HepG2 (cell line): ENCODE results near the gene TBCB. TPM values are rescaled to one million over a fixed set of nuclear protein-coding genes. Genes with fewer than 3 reads are reported as not detected.

ENCODE experiments used
- ARNT ChIP-seq: fragments of 450-650 bp; IDR thresholded peaks from 2 replicates; pipeline ENCODE4 v1.6.1; 2017
- ARNT2 ChIP-seq: sonication (generic); formaldehyde crosslinking; IDR thresholded peaks from 2 replicates; pipeline ENCODE4 v1.8.0; 2022; ENCODE audit warnings: mild to moderate bottlenecking, low read depth, missing genetic modification reagents, moderate library complexity
- CREB1 ChIP-seq, 2 experiments: fragments of 450-650 bp in 1 of 2; IDR thresholded peaks; 2 replicates each; pipeline ENCODE4 v1.6.1; 2016 to 2017; ENCODE audit warnings: control low read depth in 1 of 2, mild to moderate bottlenecking in 1 of 2, missing compliant biosample characterization in 1 of 2, missing genetic modification characterization in 1 of 2
- GATAD1 ChIP-seq: IDR thresholded peaks from 2 replicates; pipeline ENCODE4 v1.6.1; 2016; ENCODE audit warnings: missing genetic modification reagents, missing compliant biosample characterization
- MAZ ChIP-seq, 2 experiments: sonication (generic) in 1 of 2; formaldehyde crosslinking in 1 of 2; IDR thresholded peaks; 2 replicates each; pipeline versions ENCODE4 v1.5.0 to v1.6.1; 2012 to 2020; ENCODE audit warnings: low read depth in 2 of 2, mild to moderate bottlenecking in 2 of 2, borderline replicate concordance in 1 of 2, improper control_type of control experiment in 1 of 2, low read length in 1 of 2, missing genetic modification reagents in 1 of 2, moderate library complexity in 1 of 2
- SP5 ChIP-seq: IDR thresholded peaks from 2 replicates; pipeline ENCODE4 v1.6.1; 2016; ENCODE audit warnings: low read depth, borderline replicate concordance
- TCF7L2 ChIP-seq: IDR thresholded peaks from 2 replicates; pipeline ENCODE4 v1.6.1; 2011; ENCODE audit warnings: mild to moderate bottlenecking, low read depth, low read length, moderate library complexity
- WIZ ChIP-seq: sonication (generic); formaldehyde crosslinking; IDR thresholded peaks from 2 replicates; pipeline ENCODE4 v1.5.1; 2020; ENCODE audit warnings: mild to moderate bottlenecking, missing genetic modification reagents
- YEATS2 ChIP-seq: sonication (generic); formaldehyde crosslinking; IDR thresholded peaks from 2 replicates; pipeline ENCODE4 v1.4.0; 2020; ENCODE audit warnings: missing genetic modification reagents, borderline replicate concordance
- ZNF274 ChIP-seq: sonication (generic); formaldehyde crosslinking; IDR thresholded peaks from 2 replicates; pipeline ENCODE4 v1.5.1; 2020; ENCODE audit warnings: mild to moderate bottlenecking, missing genetic modification reagents
- ZNF562 ChIP-seq: sonication (generic); formaldehyde crosslinking; IDR thresholded peaks from 2 replicates; pipeline ENCODE4 v1.8.0; 2022; ENCODE audit warnings: missing genetic modification reagents, borderline replicate concordance
- ZNF75D ChIP-seq: sonication (generic); formaldehyde crosslinking; IDR thresholded peaks from 2 replicates; pipeline ENCODE4 v1.8.1; 2023; ENCODE audit warnings: missing genetic modification reagents, mild to moderate bottlenecking, borderline replicate concordance
- polyA plus RNA-seq, 8 experiments: library from polyadenylated mRNA; depleted of rRNA in 3 of 8; stranded (reverse) in 7 of 8; unstranded in 1 of 8; fragments of >200 nt; fragmentation: Illumina TruSeq in 4 of 8; extraction: Trizol in 4 of 8; gene quantifications; 2 replicates each; pipeline versions ENCODE4 v1.2.1 to v1.2.3, GENCODE V29; 2011 to 2016; ENCODE audit warnings: low read depth in 4 of 8, missing spikeins in 1 of 8, mixed read lengths in 1 of 8; ENCODE audit not compliant: insufficient read depth in 1 of 8
- total RNA-seq, 5 experiments: library from RNA; depleted of rRNA; stranded (reverse); fragments of >200 nt; fragmentation: Illumina TruSeq; extraction: Trizol; gene quantifications; 2 replicates each; pipeline ENCODE4 v1.2.3, GENCODE V29; 2016; ENCODE audit warnings: low read depth in 1 of 5
- TF ChIP-seq, protein P1 (sequence below): sonication (generic); formaldehyde crosslinking; IDR thresholded peaks from 2 replicates; pipeline ENCODE4 v1.4.0; 2020; ENCODE audit warnings: missing genetic modification reagents
- TF ChIP-seq, protein P2 (sequence below): sonication (generic); formaldehyde crosslinking; IDR thresholded peaks from 2 replicates; pipeline ENCODE4 v1.5.0; 2020; ENCODE audit warnings: mild to moderate bottlenecking, missing genetic modification reagents
- TF ChIP-seq, protein P3 (sequence below): sonication (generic); formaldehyde crosslinking; IDR thresholded peaks from 2 replicates; pipeline ENCODE4 v1.4.0; 2020; ENCODE audit warnings: missing genetic modification reagents, mild to moderate bottlenecking, borderline replicate concordance
- TF ChIP-seq, protein P4 (sequence below): sonication (generic); formaldehyde crosslinking; IDR thresholded peaks from 2 replicates; pipeline ENCODE4 v1.4.0; 2020; ENCODE audit warnings: mild to moderate bottlenecking, missing genetic modification reagents

The TBCB gene
- total and polyA plus RNA-seq, 2 of the 13 experiments (the other 11 are each of a cell fraction or from before 2014, with no cell fraction given), result 271 to 276 TPM

DNA sequence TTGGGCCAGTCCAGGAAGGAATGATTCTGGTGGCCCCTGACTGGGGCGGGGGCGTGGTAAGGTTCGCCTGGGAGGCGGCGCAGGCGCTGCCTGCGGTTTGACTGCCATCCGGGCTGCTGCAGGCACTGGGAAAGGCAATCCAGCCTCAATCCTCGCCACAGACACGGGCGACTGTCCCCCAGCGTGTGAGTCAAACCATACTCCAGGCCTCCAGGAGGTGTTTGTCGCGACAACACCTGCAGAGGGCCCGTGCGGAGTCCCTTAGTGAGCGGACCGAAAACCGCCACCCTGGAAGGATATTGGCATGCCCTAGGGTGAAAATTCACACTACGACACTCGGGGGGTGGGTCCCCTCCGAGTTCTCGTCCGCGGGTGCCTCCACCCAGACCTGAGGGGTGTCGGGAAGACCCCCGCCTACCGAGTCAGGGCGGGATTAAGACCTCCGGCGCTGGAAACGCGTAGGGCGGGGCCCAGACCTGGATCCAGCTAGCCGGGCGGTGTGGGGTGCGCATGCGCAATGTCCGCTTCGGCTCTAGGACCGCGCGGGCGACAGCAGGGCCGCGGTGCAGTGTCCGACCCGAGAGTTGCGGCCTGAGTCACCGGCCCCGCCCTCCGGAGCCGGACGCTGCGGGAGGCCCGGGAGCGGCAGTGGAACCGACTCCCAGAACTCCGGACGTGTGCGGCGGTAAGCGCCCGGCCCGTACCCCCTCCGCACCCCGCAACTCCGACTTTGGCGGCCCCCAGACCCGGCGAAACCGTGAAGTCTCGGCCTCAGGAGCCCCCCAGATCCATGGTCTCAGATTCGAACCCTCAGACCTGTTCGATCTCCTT lies 24.4 kb downstream of the TBCB start, which contains the start of gene CAPNS1 (continued):
- TF ChIP-seq, protein P1, sequence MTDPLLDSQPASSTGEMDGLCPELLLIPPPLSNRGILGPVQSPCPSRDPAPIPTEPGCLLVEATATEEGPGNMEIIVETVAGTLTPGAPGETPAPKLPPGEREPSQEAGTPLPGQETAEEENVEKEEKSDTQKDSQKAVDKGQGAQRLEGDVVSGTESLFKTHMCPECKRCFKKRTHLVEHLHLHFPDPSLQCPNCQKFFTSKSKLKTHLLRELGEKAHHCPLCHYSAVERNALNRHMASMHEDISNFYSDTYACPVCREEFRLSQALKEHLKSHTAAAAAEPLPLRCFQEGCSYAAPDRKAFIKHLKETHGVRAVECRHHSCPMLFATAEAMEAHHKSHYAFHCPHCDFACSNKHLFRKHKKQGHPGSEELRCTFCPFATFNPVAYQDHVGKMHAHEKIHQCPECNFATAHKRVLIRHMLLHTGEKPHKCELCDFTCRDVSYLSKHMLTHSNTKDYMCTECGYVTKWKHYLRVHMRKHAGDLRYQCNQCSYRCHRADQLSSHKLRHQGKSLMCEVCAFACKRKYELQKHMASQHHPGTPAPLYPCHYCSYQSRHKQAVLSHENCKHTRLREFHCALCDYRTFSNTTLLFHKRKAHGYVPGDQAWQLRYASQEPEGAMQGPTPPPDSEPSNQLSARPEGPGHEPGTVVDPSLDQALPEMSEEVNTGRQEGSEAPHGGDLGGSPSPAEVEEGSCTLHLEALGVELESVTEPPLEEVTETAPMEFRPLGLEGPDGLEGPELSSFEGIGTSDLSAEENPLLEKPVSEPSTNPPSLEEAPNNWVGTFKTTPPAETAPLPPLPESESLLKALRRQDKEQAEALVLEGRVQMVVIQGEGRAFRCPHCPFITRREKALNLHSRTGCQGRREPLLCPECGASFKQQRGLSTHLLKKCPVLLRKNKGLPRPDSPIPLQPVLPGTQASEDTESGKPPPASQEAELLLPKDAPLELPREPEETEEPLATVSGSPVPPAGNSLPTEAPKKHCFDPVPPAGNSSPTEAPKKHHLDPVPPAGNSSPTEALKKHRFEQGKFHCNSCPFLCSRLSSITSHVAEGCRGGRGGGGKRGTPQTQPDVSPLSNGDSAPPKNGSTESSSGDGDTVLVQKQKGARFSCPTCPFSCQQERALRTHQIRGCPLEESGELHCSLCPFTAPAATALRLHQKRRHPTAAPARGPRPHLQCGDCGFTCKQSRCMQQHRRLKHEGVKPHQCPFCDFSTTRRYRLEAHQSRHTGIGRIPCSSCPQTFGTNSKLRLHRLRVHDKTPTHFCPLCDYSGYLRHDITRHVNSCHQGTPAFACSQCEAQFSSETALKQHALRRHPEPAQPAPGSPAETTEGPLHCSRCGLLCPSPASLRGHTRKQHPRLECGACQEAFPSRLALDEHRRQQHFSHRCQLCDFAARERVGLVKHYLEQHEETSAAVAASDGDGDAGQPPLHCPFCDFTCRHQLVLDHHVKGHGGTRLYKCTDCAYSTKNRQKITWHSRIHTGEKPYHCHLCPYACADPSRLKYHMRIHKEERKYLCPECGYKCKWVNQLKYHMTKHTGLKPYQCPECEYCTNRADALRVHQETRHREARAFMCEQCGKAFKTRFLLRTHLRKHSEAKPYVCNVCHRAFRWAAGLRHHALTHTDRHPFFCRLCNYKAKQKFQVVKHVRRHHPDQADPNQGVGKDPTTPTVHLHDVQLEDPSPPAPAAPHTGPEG (CRISPR knock-in tag), result 0 out of 2 replicates have a peak, but pooled peaks have one; percentile 44
- TF ChIP-seq YEATS2 (CRISPR knock-in tag), result peak; percentile 83
- no peak for TF ChIP-seq ARNT
- no peak for TF ChIP-seq WIZ
- TF ChIP-seq ZNF274 (CRISPR knock-in tag), result peak; percentile 47; the same call in 1 of the 2 replicates
- TF ChIP-seq, protein P2, sequence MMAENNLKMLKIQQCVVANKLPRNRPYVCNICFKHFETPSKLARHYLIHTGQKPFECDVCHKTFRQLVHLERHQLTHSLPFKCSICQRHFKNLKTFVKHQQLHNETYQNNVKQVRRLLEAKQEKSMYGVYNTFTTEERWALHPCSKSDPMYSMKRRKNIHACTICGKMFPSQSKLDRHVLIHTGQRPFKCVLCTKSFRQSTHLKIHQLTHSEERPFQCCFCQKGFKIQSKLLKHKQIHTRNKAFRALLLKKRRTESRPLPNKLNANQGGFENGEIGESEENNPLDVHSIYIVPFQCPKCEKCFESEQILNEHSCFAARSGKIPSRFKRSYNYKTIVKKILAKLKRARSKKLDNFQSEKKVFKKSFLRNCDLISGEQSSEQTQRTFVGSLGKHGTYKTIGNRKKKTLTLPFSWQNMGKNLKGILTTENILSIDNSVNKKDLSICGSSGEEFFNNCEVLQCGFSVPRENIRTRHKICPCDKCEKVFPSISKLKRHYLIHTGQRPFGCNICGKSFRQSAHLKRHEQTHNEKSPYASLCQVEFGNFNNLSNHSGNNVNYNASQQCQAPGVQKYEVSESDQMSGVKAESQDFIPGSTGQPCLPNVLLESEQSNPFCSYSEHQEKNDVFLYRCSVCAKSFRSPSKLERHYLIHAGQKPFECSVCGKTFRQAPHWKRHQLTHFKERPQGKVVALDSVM (CRISPR knock-in tag), result peak; percentile 88
- TF ChIP-seq GATAD1, result peak; percentile 78
- TF ChIP-seq MAZ (IDR thresholded peaks at IDR 0.05; ENCODE audit: borderline replicate concordance, low read depth, low read length), result peak; percentile 48; the same call in 1 of the 2 replicates
- TF ChIP-seq MAZ (CRISPR knock-in tag; IDR thresholded peaks at IDR 0.05; ENCODE audit: low read depth), result peak; percentile 92
- peak; percentile 80 for TF ChIP-seq SP5 (CRISPR knock-in tag)
- TF ChIP-seq ARNT2 (CRISPR knock-in tag), result peak; percentile 80; the same call in 1 of the 2 replicates
- no peak for TF ChIP-seq ZNF75D
- TF ChIP-seq CREB1 (IDR thresholded peaks at IDR 0.05), result peak; percentile 58
- 0 out of 2 replicates have a peak, but pooled peaks have one; percentile 40 for TF ChIP-seq CREB1 (CRISPR knock-in tag; IDR thresholded peaks at IDR 0.05)
- TF ChIP-seq ZNF562 (CRISPR knock-in tag), result no peak
- TF ChIP-seq, protein P3, sequence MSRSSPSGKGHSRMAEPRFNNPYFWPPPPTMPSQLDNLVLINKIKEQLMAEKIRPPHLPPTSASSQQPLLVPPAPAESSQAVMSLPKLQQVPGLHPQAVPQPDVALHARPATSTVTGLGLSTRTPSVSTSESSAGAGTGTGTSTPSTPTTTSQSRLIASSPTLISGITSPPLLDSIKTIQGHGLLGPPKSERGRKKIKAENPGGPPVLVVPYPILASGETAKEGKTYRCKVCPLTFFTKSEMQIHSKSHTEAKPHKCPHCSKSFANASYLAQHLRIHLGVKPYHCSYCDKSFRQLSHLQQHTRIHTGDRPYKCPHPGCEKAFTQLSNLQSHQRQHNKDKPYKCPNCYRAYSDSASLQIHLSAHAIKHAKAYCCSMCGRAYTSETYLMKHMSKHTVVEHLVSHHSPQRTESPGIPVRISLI (CRISPR knock-in tag), result peak; percentile 25; the same call in 1 of the 2 replicates
- TF ChIP-seq, protein P4, sequence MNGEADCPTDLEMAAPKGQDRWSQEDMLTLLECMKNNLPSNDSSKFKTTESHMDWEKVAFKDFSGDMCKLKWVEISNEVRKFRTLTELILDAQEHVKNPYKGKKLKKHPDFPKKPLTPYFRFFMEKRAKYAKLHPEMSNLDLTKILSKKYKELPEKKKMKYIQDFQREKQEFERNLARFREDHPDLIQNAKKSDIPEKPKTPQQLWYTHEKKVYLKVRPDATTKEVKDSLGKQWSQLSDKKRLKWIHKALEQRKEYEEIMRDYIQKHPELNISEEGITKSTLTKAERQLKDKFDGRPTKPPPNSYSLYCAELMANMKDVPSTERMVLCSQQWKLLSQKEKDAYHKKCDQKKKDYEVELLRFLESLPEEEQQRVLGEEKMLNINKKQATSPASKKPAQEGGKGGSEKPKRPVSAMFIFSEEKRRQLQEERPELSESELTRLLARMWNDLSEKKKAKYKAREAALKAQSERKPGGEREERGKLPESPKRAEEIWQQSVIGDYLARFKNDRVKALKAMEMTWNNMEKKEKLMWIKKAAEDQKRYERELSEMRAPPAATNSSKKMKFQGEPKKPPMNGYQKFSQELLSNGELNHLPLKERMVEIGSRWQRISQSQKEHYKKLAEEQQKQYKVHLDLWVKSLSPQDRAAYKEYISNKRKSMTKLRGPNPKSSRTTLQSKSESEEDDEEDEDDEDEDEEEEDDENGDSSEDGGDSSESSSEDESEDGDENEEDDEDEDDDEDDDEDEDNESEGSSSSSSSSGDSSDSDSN (CRISPR knock-in tag), result peak; percentile 86
- TF ChIP-seq TCF7L2, result no peak
